Esophagus squamous epithelium (tissue), 4 donors: ENCODE data around the gene CACNA1D.

Experiments used
- POLR2A ChIP-seq, 4 donors: fragments of 450-650 bp; IDR thresholded peaks; one replicate each; pipeline ENCODE4 v1.6.1; 2017; ENCODE audit warnings: antibody characterized with exemption in 4 of 4, mild to moderate bottlenecking in 4 of 4, moderate library complexity in 3 of 4
- TF ChIP-seq, protein P1 (sequence below), 6 experiments: fragments of 450-650 bp in 4 of 6; fragments of 200-600 bp in 2 of 6; sonication (generic) in 2 of 6; IDR thresholded peaks; one replicate each; pipeline ENCODE4 v1.5.1; 2016 to 2019; ENCODE audit warnings: antibody characterized with exemption in 6 of 6, mild to moderate bottlenecking in 4 of 6, moderate library complexity in 4 of 6

DNA sequence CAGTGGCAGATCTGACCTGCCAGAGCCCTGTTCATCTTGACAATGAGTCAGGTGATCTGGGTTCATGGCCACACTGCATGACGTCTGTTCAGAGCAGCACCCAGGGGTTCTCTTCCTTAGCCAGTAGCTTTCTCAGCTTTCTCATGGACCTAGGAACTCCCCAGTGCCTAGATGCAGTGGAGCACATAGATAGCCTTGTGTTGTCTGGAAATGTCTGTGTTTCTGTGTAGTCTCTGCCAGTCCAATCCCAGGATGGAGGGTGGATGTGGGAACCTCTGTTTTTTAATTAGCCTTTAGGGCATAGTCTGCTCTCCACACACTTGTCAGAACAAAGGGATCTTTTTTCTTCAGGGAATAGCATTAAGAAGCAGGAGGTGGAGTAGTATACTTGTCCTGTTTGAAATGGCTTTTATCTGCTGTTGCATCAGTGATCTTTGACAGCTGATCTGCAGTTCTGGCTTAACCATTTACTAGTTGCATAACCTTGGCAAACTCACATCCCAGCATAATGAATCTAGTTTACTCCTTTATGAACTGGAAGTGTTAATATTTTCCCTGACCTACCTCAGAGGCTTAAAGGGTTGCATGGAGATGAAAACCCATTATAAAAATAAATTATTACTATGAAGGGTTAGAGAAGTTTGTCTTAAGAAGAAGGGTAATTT lies 16.1 kb upstream of the CACNA1D start:
- TF ChIP-seq, protein P1, sequence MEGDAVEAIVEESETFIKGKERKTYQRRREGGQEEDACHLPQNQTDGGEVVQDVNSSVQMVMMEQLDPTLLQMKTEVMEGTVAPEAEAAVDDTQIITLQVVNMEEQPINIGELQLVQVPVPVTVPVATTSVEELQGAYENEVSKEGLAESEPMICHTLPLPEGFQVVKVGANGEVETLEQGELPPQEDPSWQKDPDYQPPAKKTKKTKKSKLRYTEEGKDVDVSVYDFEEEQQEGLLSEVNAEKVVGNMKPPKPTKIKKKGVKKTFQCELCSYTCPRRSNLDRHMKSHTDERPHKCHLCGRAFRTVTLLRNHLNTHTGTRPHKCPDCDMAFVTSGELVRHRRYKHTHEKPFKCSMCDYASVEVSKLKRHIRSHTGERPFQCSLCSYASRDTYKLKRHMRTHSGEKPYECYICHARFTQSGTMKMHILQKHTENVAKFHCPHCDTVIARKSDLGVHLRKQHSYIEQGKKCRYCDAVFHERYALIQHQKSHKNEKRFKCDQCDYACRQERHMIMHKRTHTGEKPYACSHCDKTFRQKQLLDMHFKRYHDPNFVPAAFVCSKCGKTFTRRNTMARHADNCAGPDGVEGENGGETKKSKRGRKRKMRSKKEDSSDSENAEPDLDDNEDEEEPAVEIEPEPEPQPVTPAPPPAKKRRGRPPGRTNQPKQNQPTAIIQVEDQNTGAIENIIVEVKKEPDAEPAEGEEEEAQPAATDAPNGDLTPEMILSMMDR (IDR thresholded peaks at IDR 0.05) = no peak
- no peak for TF ChIP-seq POLR2A (IDR thresholded peaks at IDR 0.05)
